Right atrium auricular region (tissue), 2 donors: Measurements from ENCODE around the gene NMNAT2. TPM values are rescaled to one million over a fixed set of nuclear protein-coding genes. Genes with fewer than 3 reads are reported as not detected.
"Not testable (repeated sequence)": the region's sequence is repeated elsewhere in the genome, so short reads cannot be mapped to it uniquely, and the experiment has no call there.

Experiments
- DNase-seq: peaks from one replicate; pipeline ENCODE4 v3.0.0-alpha.2; 2019; ENCODE audit warnings: low spot score
- H3K27ac ChIP-seq, 2 donors: fragments of 200-600 bp; sonication (generic); 1 replicate in 1 of 2; 2 replicates in 1 of 2; pipeline ENCODE4 v1.5.1; 2016 to 2019
- H3K27me3 ChIP-seq, 2 donors: fragments of 200-600 bp; sonication (generic); one replicate each; pipeline versions ENCODE4 v1.5.1 to v1.6.0; 2017 to 2019
- H3K36me3 ChIP-seq: fragments of 200-600 bp; sonication (generic); one replicate; pipeline ENCODE4 v1.5.1; 2016
- H3K4me1 ChIP-seq, 2 donors: fragments of 200-600 bp; sonication (generic); one replicate each; pipeline versions ENCODE4 v1.5.1 to v1.6.0; 2017 to 2019
- H3K4me3 ChIP-seq, 2 donors: fragments of 200-600 bp; sonication (generic); 1 replicate in 1 of 2; 2 replicates in 1 of 2; pipeline ENCODE4 v1.5.1; 2017 to 2019; ENCODE audit warnings: mild to moderate bottlenecking in 1 of 2, moderate library complexity in 1 of 2
- H3K9me3 ChIP-seq, 2 donors: fragments of 200-600 bp; sonication (generic); one replicate each; pipeline ENCODE4 v1.5.1; 2019
- CTCF ChIP-seq, 2 donors: fragments of 200-600 bp; sonication (generic); IDR thresholded peaks; one replicate each; pipeline ENCODE4 v1.5.1; 2019; ENCODE audit warnings: antibody characterized with exemption in 2 of 2
- total RNA-seq, 2 donors: library from RNA; depleted of rRNA; stranded (reverse); fragments of >200 nt; gene quantifications; one replicate each; pipeline ENCODE4 v1.1.0, GENCODE V29; 2016

The NMNAT2 gene
- total RNA-seq, 2 donors from 2014 or later, result 38.6 to 40.0 TPM

- Histone ChIP-seq H3K27me3 (no peaks in the 10 kb centered on the region), H3K36me3 (no peaks in the 10 kb centered on the region), H3K4me1 (peaks cover 0 to 22% of the 10 kb centered on the region in 2 donors), H3K4me3 (no peak overlapping the region), H3K27ac (peak overlapping the region; percentile 44 to 80), H3K9me3 (no peaks in the 10 kb centered on the region)
- TF ChIP-seq CTCF (IDR thresholded peaks at IDR 0.05), result no peak
- DNase-seq, result peak; percentile 85
Observed at GRCh38 chr1:183243161-183244050, 174.8 kb downstream of the NMNAT2 start.

- no peak overlapping the region for H3K4me3 ChIP-seq
- H3K27me3 ChIP-seq, result no peaks in the 10 kb centered on the region
- no peaks in the 10 kb centered on the region for H3K36me3 ChIP-seq
- no peaks in the 10 kb centered on the region for H3K9me3 ChIP-seq
- TF ChIP-seq CTCF (IDR thresholded peaks at IDR 0.05), result no peak
- DNase-seq, result no peak
- H3K27ac ChIP-seq, result peak overlapping the region; percentile 41 to 80
- peaks cover 0 to 22% of the 10 kb centered on the region in 2 donors for H3K4me1 ChIP-seq
Observed at GRCh38 chr1:183242556-183242955, 175.6 kb downstream of the NMNAT2 start.

- Histone ChIP-seq H3K9me3 (no peaks in the 10 kb centered on the region), H3K4me1 (peaks cover 0 to 22% of the 10 kb centered on the region in 2 donors), H3K27me3 (no peaks in the 10 kb centered on the region), H3K4me3 (no peak overlapping the region), H3K36me3 (no peaks in the 10 kb centered on the region), H3K27ac (peak overlapping the region; percentile 41 to 80)
- TF ChIP-seq CTCF (IDR thresholded peaks at IDR 0.05), result no peak
- DNase-seq, result no peak
Observed at GRCh38 chr1:183241471-183241870, 176.7 kb downstream of the NMNAT2 start.

- not testable (repeated sequence) for H3K27me3 ChIP-seq, H3K36me3 ChIP-seq, H3K4me3 ChIP-seq, H3K9me3 ChIP-seq
- peak; percentile 58 for DNase-seq
- Histone ChIP-seq H3K27ac (peak overlapping the region; percentile 41 to 80), H3K4me1 (peaks cover 0 to 22% of the 10 kb centered on the region in 2 donors)
Observed at GRCh38 chr1:183240853-183241252, 177.3 kb downstream of the NMNAT2 start.

- H3K4me1 ChIP-seq, result peaks cover 0 to 22% of the 10 kb centered on the region in 2 donors
- TF ChIP-seq CTCF (IDR thresholded peaks at IDR 0.05), result no peak
- no peaks in the 10 kb centered on the region for H3K27me3 ChIP-seq
- H3K4me3 ChIP-seq, result no peak overlapping the region
- H3K36me3 ChIP-seq, result no peaks in the 10 kb centered on the region
- H3K27ac ChIP-seq, result peak overlapping the region; percentile 41 to 80
- H3K9me3 ChIP-seq, result no peaks in the 10 kb centered on the region
- DNase-seq, result no peak
Observed at GRCh38 chr1:183240526-183240825, 177.7 kb downstream of the NMNAT2 start.

GRCh38 chr1:183239793-183240525 lies 178.2 kb downstream of the NMNAT2 start:
- TF ChIP-seq CTCF (IDR thresholded peaks at IDR 0.05), result no peak
- Histone ChIP-seq H3K4me3 (no peak overlapping the region), H3K27me3 (no peaks in the 10 kb centered on the region), H3K4me1 (peaks cover 0 to 20% of the 10 kb centered on the region in 2 donors), H3K9me3 (no peaks in the 10 kb centered on the region), H3K27ac (peak overlapping the region; percentile 41 to 80), H3K36me3 (no peaks in the 10 kb centered on the region)
- DNase-seq, result peak; percentile 73
